NCI-H1436 treated with DMSO at 0.1 percent for 48 hours (cell line): ENCODE data around the gene VPS37C.
A peak's percentile ranks its signal among the peaks of the same experiment; 100 is the strongest.
"Not testable (repeated sequence)": the region's sequence is repeated elsewhere in the genome, so short reads cannot be mapped to it uniquely, and the experiment has no call there.

Source experiments
- DNase-seq: peaks from one replicate; lab custom pipeline; 2025; lab: John Stamatoyannopoulos, UW

VPS37C gene

DNA sequence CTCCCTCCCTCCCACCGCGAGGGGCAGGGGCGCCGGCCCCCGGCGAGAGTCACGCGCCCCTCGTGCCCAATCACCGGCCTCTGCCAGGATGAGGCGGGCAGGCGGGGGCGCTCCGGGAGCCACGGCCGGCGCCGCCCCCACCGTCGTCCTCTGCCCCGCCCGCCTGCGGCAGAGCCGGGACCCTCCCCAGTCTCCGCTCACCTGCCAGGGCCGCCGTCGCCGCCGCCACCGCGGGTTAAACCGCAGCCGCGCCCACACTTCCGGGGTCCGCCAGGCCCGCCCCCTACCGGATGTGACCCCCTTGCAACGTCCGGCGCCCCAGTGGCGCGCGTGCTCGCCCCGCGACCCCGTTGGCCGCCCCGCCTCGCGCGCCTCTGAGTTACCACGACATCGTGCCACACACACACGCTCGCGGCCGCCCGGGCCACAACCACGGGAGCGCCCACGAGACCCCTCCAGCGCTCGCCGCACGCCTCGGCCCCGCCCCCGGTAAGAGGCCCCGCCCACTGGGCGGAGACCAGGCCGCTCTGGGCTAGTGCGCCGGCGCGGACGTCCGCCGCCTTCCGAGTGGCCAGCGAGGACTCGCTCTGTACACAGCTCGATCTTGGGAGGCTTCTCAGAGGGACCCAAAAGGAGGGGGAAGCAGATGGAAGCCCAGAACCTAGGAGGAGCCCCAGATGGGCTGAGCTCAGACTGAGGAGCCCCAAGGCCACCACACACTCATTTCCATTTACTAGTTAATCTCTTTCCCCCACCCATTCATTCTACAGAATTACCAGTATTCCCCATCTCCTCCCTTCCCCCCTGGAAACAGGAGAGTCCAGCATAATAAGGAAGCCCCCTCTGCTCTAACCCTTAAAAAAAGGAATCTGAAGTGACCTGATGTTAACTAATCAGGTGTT lies at the start of gene VPS37C:
Gene VPS37C (minus strand): TSS at position 237 of the 902 bp plus-strand sequence. CDS start 22,597 bp downstream, outside the sequence.
- peak; percentile 36 for DNase-seq

DNA sequence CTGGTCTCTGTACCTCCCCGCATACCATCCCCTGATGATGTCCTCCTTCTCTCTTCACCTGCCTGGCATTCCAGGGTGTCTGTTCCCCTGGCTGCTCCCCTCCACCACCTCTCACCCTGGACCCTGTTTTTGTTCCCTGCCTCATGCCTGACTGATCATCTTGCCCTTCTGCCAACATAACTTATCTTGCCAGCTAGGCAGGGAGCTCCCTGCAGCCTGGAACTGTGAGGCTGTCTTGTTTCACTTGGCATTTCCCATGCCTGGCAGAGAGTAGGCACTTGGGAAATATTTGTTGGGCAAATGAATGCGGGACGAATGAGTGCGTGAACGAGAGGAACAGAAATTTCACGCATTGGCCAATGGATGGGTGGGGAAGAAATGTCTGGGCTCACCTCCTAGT lies 49.4 kb upstream of the VPS37C start:
- not testable (repeated sequence) for DNase-seq

DNA sequence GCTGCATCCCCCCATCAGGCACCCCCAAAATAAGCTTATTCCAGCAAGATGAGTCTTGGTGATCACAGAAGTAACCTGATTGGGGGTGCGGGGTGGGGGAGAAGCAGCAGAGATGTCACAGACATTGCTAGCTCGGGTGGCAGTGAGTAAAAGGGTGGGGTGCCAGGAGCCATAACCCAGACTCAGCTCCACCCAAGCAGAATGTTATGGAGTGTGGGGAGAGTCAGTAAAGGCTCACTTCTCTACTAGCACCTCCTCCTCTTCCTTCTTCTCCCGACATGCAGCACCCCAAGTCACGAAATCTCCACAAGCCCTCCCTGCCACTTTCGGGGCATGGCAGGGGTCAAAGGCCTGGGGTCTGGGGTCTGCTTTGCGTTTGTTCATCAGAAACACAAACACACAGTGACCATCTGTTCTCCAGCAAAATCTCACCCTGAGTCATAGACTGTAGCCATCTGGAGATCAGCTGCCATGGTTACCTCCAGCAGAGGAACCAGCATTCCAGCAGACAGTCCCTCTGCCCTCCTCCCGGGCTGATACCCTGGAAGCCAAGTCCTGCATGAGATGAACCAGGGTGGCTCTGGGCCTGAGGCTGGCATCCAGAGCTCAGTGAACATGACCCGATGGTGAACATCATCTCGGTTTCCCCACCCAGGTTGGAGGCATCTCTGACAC lies 46.5 kb upstream of the VPS37C start:
- DNase-seq, result not testable (repeated sequence)

DNA sequence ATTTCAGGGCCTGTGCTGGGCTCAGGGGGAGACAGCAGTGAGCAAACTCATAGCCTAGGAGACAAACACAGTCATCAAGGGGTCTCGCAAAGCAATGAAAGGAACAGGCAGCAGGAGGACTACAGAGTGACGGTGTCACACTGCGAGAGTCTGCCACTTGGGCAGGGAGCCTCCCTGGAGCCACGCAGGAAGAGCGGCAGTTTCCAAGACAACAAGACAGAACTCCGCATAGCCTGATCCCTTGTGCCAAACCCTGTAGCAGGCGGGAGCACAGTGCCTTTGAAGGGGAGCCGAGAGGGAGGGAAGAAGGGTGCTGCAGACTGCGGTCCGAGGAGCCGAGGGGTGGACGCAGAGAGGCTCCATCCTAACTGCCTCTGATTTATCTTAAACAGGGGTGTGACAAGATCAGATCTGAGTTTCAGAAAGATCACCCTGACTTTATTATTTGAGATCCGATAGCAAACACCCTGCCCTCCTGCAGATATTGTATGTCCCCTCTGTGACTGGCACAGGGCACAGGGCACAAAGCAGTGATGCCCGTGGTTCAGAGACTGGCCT lies 43.4 kb upstream of the VPS37C start:
- DNase-seq, result not testable (repeated sequence)

DNA sequence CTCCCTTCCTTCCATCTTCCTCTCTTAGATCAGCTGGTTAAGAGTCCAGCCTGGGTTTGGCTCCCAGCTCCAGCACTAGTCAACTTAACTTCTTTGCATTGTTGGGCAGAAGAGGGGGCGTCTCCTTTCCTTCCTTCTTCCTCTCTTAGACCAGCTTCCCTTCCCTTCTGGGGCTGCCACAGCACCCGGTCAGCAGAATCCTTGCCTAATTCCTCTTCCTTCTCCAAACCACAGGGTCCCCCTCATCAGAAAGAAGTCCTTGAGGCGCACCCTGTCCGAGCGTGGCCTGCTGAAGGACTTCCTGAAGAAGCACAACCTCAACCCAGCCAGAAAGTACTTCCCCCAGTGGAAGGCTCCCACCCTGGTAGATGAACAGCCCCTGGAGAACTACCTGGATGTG lies 42.6 kb upstream of the VPS37C start:
- not testable (repeated sequence) for DNase-seq

DNA sequence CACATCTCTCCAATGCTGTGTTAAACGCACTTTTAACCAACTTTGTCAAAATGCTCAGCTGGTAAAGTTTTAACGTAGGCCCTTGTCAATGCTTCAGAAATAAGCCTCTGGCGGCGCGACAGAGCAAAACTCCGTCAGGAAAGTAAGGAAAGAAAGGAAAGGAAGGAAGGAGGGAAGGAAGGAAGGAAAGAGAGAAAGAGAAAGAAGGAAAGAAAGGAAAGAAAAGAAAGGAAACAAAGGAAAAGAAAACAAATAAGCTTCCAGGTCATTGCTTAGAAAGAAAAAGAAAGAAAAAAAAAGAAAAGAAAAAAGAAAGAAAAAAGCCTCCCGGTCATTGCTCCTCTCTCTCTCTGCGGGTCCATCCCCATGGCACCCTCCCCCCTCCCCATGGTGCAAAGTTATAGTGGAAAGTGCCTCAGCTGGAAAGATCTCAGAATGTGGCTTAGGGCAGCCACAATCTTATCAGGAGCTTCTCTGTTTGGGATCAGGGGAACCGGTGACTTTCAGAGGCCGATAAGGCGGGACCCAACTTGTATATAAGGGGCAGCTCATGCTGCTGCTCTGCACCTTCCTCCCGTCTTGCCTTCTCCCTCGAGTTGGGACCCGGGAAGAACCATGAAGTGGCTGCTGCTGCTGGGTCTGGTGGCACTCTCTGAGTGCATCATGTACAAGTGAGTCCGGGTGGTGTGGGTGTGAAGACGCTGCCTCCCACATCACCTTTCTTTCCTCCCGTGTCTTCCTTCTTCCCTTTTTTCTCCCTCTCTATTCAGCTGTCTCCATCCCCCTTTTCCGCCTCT lies 41.9 kb upstream of the VPS37C start, which contains the start of gene PGA3:
Gene PGA3 (plus strand): TSS at position 566 of the 797 bp plus-strand sequence. CDS start 50 bp downstream, at position 616.
- DNase-seq, result not testable (repeated sequence)

DNA sequence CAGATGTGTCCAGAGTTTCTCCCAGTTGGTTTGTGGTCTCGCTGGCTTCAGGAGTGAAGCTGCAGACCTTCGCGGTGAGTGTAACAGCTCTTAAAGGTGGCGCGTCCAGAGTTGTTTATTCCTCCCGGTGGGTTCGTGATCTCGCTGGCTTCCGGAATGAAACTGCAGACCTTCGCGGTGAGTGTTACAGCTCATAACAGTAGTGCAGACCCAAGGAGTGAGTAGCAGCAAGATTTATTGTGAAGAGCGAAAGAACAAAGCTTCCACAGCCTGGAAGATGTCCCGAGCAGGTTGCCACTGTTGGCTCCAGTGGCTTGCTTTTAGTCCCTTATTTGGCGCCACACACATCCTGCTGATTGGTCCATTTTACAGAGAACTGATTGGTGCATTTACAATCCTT lies 40.2 kb upstream of the VPS37C start:
- no peak for DNase-seq

DNA sequence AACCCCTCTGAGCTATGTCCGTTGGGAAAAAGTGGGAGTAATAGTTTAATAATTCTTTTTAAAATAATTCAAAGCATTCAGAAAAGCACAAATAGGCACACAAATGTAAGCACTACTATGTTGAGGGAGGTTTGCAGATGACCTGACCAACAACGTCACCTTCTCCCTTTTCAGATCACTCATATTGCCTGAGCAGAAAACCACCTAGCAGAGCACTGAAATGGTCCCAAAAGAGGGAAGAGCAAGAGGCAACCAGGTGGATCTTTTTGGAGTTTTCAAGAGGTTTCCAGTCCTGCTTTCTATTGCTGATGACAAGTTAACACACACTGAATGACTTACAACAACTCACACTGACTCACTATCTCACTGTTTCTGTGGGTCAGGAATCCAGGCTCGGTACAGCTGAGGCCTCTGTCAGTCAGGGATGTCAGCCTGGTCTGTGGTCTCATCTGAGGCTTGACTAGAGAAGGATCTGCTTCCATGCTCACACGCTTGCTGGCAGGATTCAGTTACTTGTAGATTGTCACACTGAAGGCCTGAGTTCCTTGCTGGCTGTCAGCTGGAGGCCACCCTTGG lies 37.8 kb upstream of the VPS37C start:
- DNase-seq, result no peak

DNA sequence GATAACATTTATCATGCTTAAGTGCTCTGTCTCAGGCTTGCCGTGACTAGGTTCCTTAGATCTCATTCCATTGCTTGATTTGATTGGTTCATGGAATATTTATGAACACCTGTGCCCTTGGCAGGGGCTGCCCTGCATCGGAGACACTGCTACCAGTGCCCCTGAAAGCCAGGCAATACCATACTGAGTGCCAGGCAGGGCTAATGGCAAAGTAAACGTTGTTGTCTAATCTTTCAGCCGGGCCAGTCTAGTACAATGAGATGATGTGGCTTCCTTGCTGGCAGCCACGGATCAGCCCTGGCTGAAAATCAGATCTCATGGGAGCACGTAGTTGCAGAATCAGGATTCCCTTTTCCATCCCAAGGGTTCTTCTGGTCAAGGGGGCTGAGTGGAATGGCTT lies 37.1 kb upstream of the VPS37C start:
- DNase-seq, result no peak

DNA sequence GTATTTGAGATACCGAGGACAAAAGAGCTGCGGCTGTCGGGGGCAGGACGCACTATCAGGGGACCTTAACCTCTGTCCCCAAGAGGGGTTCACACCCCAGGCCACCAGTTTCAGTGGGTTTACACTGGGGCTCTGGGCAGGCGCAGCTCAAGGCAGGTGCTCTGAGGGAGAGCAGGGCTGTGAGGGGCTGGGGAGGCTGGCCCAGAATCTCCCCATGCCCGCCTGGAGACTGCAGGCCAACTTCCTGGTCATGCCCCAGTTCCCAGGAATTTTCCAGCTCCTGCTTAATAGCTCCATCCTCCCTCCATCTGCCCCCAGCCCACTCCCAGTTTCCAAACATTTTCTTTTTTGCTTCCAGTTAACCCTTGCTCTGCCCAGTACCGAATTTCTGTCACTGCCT lies 34.5 kb upstream of the VPS37C start:
- no peak for DNase-seq

DNA sequence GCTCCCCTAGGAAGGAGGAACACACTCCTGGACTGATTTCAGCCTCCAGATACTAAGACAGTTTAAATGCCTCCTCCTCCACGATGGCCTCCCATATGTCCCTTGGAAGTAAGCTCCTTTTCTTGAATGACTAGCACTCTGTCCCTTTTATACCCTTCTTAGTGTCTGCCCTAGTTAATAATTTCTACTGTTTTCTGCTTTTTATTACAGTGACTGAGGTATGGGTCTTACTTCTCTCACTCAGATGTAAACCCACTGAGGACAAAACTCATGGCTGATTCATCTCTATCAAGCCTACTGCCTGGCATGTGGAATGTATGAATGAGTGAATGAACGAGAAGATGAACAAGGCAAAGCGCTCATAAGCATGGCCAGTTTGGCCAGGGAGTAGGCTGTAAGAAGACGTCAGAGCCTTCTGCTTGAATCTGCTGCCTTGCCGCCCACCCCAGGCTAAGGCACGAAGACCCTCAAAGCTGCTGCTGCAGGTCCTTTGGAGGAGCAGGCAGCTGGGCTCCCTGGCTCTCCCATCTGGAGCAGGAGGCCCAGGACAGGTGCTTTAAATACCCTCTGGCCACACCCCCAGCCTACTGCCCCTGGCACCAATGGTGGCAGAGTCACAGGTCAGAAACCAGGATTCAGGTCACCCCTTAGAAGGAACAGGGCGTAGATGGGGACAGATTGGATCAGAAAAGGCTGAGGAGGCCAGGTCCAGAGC lies 33.9 kb upstream of the VPS37C start:
- no peak for DNase-seq

DNA sequence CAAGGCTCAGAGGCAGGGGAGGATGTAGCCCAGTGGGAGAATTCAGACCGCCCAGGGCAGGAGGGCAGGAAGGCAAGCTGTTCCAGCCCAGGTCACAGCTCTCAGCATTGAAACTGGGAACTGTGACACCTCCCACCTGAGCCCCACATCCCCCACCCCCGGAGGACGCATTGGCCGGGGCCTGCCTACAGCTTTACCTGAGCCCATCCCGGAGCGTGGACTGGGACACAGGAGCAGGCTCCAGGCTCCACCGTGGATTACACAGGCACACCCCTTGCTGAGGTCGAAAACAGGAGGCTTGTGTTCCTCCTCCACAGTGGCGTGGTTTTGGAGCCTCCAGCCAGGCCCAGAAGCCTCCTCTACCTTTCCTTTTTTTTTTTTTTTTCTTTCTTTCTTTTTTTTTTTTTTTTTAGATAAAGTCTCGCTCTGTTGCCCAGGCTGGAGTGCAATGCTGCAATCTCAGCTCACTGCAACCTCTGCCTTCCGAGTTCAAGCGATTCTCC lies 33.0 kb upstream of the VPS37C start:
- no peak for DNase-seq

DNA sequence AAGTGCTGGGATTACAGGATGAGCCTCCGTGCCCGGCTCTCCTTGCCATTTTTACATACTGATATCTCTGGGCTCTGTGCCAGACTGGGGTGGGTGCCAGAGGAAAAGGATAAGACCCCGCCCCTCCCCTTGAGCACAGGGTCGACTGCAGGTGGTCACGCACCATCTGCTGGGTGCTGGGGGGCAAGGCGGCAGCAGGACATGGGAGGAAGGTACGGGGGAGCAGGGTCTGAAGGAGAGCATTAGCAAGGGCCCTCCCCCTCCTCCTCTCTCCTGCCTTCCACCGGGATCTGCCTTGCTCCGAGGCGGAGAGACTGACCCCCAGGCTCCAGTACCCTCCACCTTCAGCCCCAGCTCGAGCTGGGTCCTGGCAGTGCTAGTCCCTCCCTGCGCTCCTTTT lies 32.4 kb upstream of the VPS37C start:
- DNase-seq, result no peak

DNA sequence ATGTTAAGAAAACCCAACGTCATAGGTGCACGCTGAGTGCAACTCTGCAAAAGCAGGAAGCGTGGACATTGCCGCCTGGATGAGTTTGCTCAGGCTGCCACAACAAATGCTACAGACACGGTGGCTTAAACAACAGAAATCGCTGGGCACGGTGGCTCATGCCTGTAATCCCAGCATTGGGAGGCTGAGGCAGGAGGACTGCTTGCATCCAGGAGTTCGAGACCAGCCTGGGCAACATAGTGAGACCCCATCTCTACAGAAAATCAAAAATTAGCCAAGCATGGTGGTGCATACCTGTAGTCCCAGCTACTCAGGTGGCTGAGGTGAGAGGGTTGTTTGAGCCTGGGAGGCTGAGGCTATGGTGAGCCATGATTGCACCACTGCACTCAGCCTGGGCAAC lies 28.7 kb upstream of the VPS37C start:
- DNase-seq, result no peak

DNA sequence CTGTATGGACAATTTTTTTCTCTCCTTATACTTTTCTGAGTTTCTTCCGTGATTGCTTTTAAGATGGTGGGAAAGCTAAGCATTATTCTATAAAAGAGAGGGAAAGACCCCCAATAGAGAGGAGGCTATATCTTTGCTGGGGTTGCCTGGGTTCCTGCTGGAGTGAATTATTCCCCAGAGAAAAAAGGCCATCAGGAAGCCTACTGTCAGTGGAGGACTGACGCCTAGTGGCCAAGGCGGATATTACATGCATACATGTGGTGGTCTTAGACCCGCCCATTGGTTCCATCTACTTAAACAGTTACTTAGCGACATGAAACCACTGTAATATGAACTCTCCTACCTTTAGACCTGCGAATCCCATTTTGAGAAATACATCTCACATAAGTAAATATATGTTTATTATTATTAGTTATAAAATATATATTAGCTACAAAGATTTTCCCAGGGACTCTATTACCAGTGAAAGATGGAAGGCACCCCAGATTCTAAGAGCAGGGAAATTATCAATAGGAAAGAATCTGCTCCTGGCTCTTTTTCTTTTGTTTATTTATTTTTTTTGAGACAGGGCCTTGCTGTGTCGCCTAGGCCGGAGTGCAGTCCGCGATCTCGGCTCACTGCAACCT lies 26.4 kb upstream of the VPS37C start:
- DNase-seq, result peak; percentile 32

DNA sequence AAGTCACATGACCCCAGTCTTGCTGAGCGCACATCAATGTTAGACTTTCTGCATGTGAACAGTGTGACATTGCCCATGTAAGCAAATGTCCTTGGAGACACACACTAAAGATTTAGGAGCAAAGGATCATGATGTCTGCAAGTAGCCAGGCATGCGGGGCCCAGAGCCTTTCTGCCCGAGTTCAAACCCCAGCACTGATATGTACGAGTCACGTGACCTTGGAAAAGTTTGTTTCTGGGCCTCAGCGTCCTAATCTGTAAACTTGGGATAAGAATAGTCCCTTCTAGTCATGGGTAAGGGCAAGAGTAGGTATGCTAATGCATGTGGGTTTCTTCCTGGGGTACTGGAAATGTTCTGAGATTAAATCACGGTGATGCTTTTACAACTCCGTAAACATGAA lies 25.3 kb upstream of the VPS37C start:
- no peak for DNase-seq

DNA sequence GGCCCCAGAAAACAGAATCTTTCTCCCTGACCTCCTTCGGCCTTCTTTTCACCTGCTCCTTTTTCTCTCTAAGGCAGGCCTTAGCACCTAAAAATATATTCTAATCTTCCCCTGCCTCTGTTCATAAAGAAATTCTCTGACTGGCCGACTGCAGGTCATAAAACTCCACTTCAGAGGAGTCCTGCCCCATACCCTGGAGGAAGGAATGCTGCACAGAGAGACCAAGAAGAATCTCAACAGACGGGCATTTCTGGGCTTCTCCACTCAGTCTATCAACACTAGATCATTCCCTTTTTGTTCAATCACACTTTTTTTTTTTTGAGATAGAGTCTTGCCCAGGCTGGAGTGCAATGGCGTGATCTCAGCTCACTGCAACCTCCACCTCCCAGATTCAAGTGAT lies 22.4 kb upstream of the VPS37C start:
- DNase-seq, result no peak

DNA sequence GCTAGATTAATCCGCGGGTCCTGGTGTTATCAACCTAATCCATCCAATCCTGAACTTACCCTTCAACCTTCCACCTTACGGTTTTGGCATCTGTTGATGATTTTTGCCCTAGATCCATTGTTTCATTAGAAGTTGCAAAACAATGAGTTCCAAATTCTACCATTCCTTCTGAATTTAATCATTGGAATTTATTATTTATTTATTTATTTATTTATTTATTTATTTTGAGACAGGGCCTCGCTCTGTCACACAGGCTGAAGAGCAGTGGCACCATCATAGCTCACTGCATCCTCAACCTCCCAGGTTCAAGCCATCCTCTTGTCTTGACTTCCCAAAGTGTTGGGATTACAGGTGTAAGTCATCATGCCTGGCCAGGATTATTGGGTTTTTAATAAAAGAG lies 20.3 kb upstream of the VPS37C start:
- DNase-seq, result no peak

DNA sequence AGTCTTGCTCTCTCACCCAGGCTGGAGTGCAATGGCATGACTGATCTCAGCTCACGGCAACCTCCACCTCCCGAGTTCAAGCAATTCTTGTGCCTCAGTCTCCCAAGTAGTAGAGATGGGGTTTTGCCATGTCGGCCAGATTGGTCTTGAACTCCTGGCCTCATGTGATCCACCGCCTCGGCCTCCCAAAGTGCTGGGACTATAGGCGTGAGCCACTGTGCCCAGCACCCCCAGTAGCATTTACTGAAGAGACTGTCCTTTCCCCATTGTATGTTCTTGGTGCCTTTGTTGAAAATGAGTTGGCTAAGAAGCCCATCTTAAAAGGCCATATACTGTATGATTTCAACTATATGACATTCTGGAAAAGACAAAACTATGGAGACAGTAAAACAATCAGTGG lies 19.0 kb upstream of the VPS37C start:
- not testable (repeated sequence) for DNase-seq

DNA sequence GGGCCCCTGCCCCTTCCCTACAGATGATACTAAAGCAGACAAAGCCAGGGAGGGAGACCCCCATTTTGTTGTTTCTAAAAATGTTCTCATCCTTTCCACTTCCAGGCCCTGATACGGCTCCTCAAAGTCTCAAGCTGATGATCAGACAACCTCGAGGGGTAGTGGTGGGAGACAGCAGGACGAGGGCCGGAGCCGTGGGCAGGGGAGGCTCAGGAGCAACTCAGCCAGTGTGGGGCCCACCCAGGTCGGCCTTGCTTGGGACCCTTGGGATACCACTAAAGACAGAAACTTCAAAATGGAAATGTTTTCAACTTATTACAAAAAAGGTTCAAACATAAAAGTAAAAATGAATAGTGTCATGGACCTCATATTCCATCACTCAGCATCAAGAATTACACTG lies 15.2 kb upstream of the VPS37C start:
- no peak for DNase-seq
